Measurements from ENCODE around the gene MALL.
"Not testable (repeated sequence)": the region's sequence is repeated elsewhere in the genome, so short reads cannot be mapped to it uniquely, and the experiment has no call there.

The MALL gene

GRCh38 chr2:110130757-110131156, 15.1 kb upstream of the MALL start:
- no peaks in the 10 kb centered on the region for H3K27me3 Mint-ChIP-seq
- peaks cover 0 to 13% of the 10 kb centered on the region in 2 donors for H3K36me3 Mint-ChIP-seq
- H3K4me3 Mint-ChIP-seq, result no peak overlapping the region
- ATAC-seq (replicated peaks), result no peak
- H3K9me3 Mint-ChIP-seq, result peaks cover 10 to 13% of the 10 kb centered on the region in 2 donors
- H3K4me1 Mint-ChIP-seq, result no peaks in the 10 kb centered on the region
- H3K27ac Mint-ChIP-seq, result no peak overlapping the region
- DNase-seq, result no peak

- DNase-seq (no peak), ATAC-seq (replicated peaks) (no peak)
- Mint-ChIP-seq H3K9me3 (no peaks in the 10 kb centered on the region), H3K4me3 (no peak overlapping the region), H3K4me1 (no peaks in the 10 kb centered on the region), H3K27ac (no peak overlapping the region), H3K36me3 (peaks cover 0 to 2% of the 10 kb centered on the region in 2 donors), H3K27me3 (no peaks in the 10 kb centered on the region)
These were observed 11.3 kb upstream of the MALL start for GRCh38 chr2:110126906-110127305.

- Mint-ChIP-seq H3K4me3 (no peak overlapping the region), H3K4me1 (no peaks in the 10 kb centered on the region), H3K27ac (no peak overlapping the region), H3K27me3 (no peaks in the 10 kb centered on the region), H3K36me3 (no peaks in the 10 kb centered on the region), H3K9me3 (no peaks in the 10 kb centered on the region)
- no peak for ATAC-seq (replicated peaks)
- no peak for DNase-seq
These were observed 10.6 kb upstream of the MALL start for GRCh38 chr2:110126086-110126773.

GRCh38 chr2:110124939-110125691, 9.5 kb upstream of the MALL start:
- H3K4me3 Mint-ChIP-seq, result no peak overlapping the region
- ATAC-seq (replicated peaks) (no peak), DNase-seq (no peak)
- no peaks in the 10 kb centered on the region for H3K9me3 Mint-ChIP-seq
- no peaks in the 10 kb centered on the region for H3K27me3 Mint-ChIP-seq
- no peak overlapping the region for H3K27ac Mint-ChIP-seq
- no peaks in the 10 kb centered on the region for H3K4me1 Mint-ChIP-seq
- H3K36me3 Mint-ChIP-seq, result no peaks in the 10 kb centered on the region

GRCh38 chr2:110124038-110124825, 8.6 kb upstream of the MALL start:
- DNase-seq (no peak), ATAC-seq (replicated peaks) (no peak)
- Mint-ChIP-seq H3K36me3 (no peaks in the 10 kb centered on the region), H3K4me1 (no peaks in the 10 kb centered on the region), H3K27me3 (peaks cover 0 to under 1% of the 10 kb centered on the region in 2 donors), H3K9me3 (no peaks in the 10 kb centered on the region), H3K4me3 (no peak overlapping the region), H3K27ac (no peak overlapping the region)

GRCh38 chr2:110121592-110121991, 6.0 kb upstream of the MALL start:
- ATAC-seq (replicated peaks) (no peak), DNase-seq (no peak)
- Mint-ChIP-seq H3K4me3 (no peak overlapping the region), H3K36me3 (no peaks in the 10 kb centered on the region), H3K27ac (no peak overlapping the region), H3K9me3 (no peaks in the 10 kb centered on the region), H3K4me1 (no peaks in the 10 kb centered on the region), H3K27me3 (peaks cover 25 to 27% of the 10 kb centered on the region in 2 donors)

DNA sequence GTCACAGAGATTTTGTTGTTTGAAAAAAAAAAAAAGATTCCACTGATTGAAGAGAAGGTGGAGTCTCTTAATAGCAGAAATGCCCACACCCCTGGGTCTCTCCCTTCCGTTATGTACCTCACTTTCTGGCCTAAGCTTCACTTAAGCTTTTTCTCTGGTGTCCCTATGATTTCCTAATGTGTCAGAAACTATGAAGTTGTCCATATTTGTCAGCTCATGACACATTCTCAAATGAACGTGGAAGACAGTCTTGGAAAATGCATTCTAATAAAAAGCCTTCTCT, 5.4 kb upstream of the MALL start:
- no peak overlapping the region for H3K4me3 Mint-ChIP-seq
- no peaks in the 10 kb centered on the region for H3K9me3 Mint-ChIP-seq
- H3K27ac Mint-ChIP-seq, result no peak overlapping the region
- no peaks in the 10 kb centered on the region for H3K36me3 Mint-ChIP-seq
- H3K27me3 Mint-ChIP-seq, result peaks cover 30 to 33% of the 10 kb centered on the region in 2 donors
- no peak for ATAC-seq (replicated peaks)
- DNase-seq, result no peak
- no peaks in the 10 kb centered on the region for H3K4me1 Mint-ChIP-seq

DNA sequence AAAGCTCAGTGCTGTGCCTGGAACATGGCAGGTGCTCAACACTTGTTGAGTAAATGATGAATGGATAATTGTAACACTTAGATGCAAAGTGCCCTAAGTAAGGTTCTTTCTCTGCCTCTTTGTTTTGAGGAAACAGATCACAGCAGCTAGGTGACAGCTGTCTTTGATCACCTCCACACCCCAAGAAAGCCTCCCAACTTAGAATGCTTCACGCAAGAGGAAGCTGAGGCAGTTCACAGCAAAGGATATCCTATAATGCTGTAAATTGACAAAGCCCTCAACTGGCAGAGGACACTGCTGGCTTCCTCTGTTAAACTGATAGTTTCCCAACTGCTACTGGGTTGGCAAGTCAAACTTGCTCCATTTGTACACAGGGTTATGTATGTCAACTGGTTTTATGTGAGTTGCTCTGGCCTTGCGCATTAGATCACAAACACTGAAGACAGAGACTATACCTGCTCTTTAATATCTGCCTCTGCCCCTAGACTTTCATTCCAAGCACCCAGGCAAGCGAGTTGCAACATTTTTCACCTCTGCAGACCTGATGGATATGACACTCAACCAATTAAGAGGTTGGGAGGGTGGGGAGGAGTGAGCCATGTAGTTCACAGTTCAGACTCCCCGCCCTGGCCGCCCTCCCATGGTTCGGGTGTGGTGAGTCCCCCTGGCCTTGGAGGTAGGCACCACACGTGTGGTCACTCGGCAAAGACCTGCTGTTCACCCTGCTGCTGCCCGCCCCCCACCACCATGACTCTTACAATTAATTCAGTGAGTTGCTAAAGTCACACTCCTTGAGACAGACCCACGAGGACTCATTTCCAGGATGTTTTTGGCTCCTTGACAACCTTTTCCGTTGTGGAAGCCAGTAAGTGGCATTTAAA, 4.8 kb upstream of the MALL start:
- H3K4me3 Mint-ChIP-seq, result no peak overlapping the region
- H3K4me1 Mint-ChIP-seq, result no peaks in the 10 kb centered on the region
- H3K27ac Mint-ChIP-seq, result no peak overlapping the region
- ATAC-seq (replicated peaks) (no peak), DNase-seq (no peak)
- no peaks in the 10 kb centered on the region for H3K36me3 Mint-ChIP-seq
- H3K27me3 Mint-ChIP-seq, result peaks cover 32 to 39% of the 10 kb centered on the region in 2 donors
- H3K9me3 Mint-ChIP-seq, result no peaks in the 10 kb centered on the region

DNA sequence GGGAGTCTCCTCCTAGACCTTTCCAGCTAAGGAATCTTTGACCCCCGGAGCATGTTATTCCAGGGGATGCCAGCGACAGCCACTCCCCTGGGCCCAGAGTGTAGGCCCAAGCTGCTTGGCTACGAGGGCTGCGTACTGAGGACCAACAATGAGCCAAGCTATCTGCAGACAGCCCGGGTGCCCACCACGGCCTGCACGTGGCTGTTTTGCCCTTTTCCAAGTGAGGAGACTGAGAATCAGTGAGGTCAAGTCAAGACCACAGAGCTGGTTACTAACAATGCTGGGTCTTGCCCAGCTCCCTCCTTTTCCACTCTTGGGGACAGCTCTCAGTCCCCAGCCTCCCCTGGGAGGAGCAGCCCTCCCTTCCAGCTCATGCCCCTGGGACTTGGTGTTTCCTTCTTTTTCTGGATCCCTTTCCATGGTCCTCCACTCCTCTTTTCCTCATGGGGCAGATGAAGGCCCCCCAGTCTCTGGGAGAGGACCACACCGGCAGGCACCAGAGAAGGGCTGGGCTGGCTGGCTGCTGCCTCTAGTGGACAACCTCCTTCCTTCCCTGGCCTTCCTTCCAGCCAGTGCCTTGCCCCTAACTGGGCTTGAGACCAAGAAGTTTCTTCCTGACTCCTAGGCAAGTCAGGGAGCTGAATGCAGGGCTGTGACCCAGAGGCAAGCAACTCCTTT, 550 bp upstream of the MALL start:
- no peaks in the 10 kb centered on the region for H3K4me1 Mint-ChIP-seq
- H3K36me3 Mint-ChIP-seq, result no peaks in the 10 kb centered on the region
- no peak overlapping the region for H3K4me3 Mint-ChIP-seq
- ATAC-seq (replicated peaks) (peak; percentile 27 to 38), DNase-seq (no peak)
- H3K27me3 Mint-ChIP-seq, result peaks cover 54 to 80% of the 10 kb centered on the region in 2 donors
- peaks cover 2 to 3% of the 10 kb centered on the region in 2 donors for H3K9me3 Mint-ChIP-seq
- no peak overlapping the region for H3K27ac Mint-ChIP-seq

DNA sequence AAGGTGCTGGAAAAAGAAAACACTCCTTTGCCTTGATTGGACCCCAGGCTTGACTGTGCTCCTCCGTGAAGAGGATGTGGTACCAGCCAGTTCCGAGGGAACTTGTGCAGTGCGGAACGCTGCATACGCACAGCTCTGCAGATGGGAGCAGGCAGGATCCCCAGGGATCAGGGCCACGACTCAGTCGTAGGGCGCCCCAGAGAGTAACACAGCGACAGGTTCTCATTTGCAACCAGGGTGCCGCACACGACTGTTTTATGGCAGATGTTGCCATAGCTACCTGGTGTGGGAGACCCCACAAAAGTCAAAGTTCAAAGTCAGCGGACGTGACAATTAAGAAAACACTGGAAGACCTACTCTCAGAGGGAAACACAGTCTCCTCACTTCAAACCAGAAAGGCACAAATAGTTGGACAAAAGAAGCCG, 779 bp downstream of the MALL start:
- H3K4me3 Mint-ChIP-seq, result no peak overlapping the region
- peaks cover 60 to 92% of the 10 kb centered on the region in 2 donors for H3K27me3 Mint-ChIP-seq

DNA sequence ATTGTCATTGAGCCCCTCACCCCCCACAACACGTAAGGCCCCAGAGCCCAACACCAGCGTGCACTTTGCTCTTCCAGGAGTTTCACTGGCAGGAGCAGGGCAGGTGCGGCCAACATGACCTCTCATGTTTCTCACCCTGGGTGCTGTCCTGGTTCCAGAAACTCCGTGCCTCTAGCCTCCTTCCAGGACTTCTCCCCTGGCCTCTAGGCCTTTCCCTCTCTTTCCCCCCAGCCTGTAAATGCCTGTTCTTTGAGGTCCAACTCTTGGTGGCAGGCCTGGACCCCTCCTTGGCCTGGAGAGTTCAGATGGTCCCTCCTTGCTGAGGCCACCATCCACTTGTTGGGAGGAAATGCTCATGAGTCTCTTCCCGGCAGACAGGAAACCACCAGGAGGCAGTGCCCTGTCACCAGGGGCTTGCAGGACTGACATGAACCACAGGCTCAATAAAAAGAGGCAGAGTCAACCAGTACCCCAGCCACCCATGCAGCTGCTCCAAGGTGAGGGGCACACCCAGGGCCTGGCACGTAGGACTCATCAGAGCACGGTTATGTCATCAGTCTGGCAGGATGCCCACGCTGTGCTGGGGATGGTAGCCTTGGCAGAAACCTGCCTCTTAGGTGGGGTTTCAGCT, 1.5 kb downstream of the MALL start:
- no peak overlapping the region for H3K4me3 Mint-ChIP-seq
- no peak for ATAC-seq (replicated peaks)
- no peaks in the 10 kb centered on the region for H3K4me1 Mint-ChIP-seq
- DNase-seq, result no peak
- no peak overlapping the region for H3K27ac Mint-ChIP-seq
- peaks cover 3 to 4% of the 10 kb centered on the region in 2 donors for H3K9me3 Mint-ChIP-seq
- peaks cover 63 to 93% of the 10 kb centered on the region in 2 donors for H3K27me3 Mint-ChIP-seq
- H3K36me3 Mint-ChIP-seq, result no peaks in the 10 kb centered on the region

More for the DNA sequence above, 779 bp downstream of the MALL start:
- H3K9me3 Mint-ChIP-seq, result peaks cover 3 to 4% of the 10 kb centered on the region in 2 donors
- no peak overlapping the region for H3K27ac Mint-ChIP-seq
- ATAC-seq (replicated peaks) (no peak), DNase-seq (no peak)
- H3K36me3 Mint-ChIP-seq, result no peaks in the 10 kb centered on the region
- no peaks in the 10 kb centered on the region for H3K4me1 Mint-ChIP-seq

DNA sequence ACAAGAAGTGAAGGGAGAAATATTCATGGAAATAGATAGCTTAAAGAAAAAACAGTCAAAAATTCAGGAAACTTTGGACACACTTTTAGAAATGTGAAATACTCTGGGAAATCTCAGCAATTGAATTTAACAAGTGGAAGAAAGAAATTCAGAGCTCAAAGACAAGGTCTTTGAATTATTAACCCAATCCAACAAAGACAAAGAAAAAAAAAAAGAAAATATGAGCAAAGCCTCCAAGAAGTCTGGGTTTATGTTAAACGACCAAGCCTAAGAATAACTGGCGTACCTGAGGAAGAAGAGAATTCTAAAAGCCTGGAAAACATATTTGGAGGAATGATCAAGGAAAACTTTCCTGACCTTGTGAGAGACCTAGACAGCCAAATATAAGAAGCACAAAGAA, 7.3 kb downstream of the MALL start:
- ATAC-seq (replicated peaks); H3K36me3 Mint-ChIP-seq; H3K4me3 Mint-ChIP-seq; H3K4me1 Mint-ChIP-seq; DNase-seq; H3K9me3 Mint-ChIP-seq; H3K27ac Mint-ChIP-seq: not testable (repeated sequence)
- peaks cover 54 to 87% of the 10 kb centered on the region in 2 donors for H3K27me3 Mint-ChIP-seq

Measured in stimulated activated naive B cell treated with anti-CD40 and anti-IgM and Interleukin-4, amounts not matched to agents 10 μg/mL and 1 μg/mL and 100 μg/mL, for 72 hours (primary cell).